HG03558 (cell line): ENCODE data around the gene AUTS2.

Source experiments
- ATAC-seq: cut with Tn5 transposase; IDR thresholded peaks from one replicate; pipeline ENCODE4 v1.9.1; 2021; ENCODE audit warnings: moderate number of reproducible peaks; ENCODE audit not compliant: unreplicated experiment; ENCODE audit errors: extremely low read depth

The AUTS2 gene

DNA sequence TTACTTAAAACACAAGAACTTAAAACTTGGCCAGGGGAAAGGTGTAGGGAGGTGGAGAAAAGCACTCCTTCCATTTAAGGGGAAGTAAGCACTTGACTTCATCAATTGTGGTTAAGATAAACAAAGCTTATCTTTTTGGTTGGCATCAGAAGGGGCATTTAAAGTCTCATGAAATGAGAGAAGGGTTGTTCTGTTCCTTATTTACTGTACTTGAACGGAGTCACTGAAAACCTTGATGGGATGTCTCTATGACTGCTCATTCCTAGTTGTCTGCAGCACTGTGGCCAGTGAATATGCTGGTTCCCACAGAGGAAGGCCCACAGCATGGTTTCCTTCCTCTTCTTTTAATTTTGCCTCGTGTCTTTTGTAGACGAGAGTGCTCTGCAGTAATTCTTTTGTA lies 229.3 kb downstream of the AUTS2 start:
- no peak for ATAC-seq

- ATAC-seq = no peak
Observed at GRCh38 chr7:69832356-69832755, 234.1 kb downstream of the AUTS2 start.

- no peak for ATAC-seq
Observed at GRCh38 chr7:69833964-69834363, 235.7 kb downstream of the AUTS2 start.

- no peak for ATAC-seq
Observed at GRCh38 chr7:69836702-69837101, 238.4 kb downstream of the AUTS2 start.

- ATAC-seq = no peak
Observed at GRCh38 chr7:69837387-69838068, 239.3 kb downstream of the AUTS2 start.

DNA sequence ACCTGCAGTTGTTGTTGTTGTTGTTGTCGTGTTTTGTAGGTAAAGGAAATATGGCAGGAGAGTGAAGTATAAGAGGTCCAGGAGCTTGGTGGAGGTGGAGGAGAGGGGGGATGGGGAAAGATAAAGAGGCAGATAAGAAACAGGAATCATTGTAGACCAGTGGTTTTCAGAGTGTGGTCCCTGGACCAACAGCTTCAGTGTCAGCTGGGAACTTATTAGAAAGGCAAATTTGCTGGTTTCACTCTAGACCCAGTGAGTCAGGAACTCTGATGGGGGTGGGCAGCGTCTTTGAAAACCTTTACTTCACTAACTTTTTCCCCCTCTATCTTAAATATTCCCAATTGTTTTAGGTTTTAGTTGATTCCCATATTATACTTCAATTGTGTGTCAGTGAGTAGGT lies 241.5 kb downstream of the AUTS2 start:
- ATAC-seq = no peak

DNA sequence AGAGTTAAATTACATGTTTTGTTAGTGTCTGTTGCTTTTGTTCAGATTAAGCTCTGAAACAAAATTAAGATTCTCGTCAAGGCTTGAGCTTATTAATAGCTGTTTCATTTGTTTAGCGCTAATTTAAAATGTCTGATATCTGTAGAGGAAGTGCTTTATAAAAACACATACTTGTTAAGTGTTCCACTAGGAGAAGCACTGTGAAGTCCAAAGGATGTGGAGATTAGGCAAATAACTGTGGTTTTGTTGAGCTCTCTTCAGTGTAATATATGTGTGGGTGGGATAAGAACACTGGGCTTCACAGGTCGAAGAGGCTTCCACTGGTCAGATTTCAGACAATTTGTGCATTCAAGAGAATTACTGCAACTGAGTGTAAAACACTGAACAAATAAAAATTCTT lies 242.0 kb downstream of the AUTS2 start:
- no peak for ATAC-seq

DNA sequence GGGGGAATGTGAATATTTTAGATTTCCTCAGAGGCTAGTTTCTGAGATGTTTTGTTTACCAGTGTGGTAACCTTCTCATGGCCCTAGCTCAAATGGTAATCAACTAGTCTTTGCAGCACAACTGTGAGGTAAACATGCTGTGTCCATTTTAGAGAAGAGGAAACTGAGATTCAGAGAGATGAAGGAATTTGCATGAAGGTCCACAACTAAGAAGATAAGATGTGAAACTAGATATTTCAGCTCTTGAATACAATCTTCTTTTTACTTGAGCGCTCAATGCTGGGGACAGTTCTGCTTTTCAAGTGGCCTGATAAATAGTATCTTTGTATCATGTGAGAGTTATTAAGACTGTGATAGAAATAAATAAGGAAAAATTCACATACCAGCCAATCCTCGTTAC lies 245.4 kb downstream of the AUTS2 start:
- no peak for ATAC-seq

DNA sequence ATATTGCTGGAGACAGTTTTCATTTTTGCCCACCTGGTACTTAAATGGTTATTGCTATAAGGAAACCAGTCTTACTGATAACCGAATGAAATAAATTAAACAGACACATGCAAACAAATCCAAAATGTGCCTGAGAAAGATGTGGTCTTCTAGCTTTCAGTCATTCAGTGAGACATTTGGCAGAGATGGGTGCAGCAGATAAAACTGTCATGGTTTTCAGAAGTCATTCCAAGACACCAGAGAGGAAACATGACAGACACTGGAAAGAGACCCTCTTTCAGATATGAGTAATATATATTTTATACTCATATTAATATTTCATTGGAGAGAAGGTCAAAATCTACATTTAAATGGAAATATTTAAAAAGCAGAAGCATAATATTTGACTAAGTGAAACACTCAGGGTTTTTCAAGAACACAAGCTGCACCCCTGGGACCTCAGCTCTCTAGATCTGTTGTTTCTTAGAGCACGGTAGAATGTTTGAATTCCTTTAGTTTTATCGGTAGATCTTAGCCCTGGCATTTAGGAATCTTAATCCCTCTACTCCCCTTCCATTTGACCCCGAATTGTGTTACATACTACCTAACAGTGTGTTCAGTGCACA lies 246.1 kb downstream of the AUTS2 start:
- ATAC-seq = peak; percentile 39

DNA sequence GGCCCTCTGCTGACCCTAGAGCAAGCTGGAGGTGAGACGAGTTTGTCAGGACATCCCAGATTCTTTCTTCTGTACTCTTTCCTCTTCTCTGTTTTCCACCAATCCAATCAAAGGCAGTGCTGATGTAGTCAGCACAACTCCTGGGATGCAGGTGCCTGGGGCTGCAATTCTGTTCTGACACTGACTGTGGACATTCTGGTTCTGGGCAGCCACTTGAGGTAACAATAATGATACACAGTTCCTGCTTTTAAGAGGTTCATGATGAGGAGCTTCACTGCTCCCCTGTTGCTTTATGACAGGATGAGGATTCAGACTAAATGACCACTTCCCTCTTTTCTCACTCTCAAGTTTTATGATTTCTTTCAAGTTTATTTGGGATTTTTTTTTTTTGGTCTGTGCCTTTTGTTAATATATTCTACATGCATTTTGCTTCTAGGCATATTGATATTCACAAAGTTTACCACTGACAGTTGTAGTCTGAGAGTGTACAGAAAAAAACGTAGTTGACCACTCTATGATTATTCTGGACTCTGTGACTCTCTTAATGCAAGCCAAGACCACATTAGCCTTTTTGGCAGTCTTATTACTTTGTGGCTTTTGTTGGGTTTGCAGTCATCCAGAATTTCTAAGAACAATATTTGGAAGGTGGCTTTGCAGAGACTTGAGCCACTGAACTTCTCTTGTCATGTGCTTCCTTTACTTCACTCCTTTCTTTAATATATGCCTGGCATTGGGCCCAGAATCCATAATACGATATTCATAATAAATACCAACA lies 247.6 kb downstream of the AUTS2 start:
- ATAC-seq = no peak

GRCh38 chr7:69847921-69848612 lies 249.8 kb downstream of the AUTS2 start:
- ATAC-seq = no peak

DNA sequence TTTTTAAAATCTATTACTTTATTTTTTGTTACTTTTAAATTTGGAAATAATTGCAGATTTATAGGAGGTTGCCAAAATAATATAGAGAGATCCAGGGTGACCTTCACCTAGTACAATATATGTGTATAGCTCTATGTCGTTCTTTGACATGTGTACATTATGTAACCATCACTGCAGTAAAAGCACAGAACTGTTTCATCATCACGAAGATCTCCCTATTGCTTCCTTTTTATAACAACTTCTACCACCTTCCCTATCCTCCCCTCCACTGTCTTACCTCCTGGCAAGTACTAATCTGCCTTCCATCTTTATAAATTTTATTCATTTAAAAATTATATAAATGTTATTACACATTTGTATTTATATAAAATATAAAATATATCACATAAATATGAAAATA lies 251.0 kb downstream of the AUTS2 start:
- ATAC-seq = no peak

DNA sequence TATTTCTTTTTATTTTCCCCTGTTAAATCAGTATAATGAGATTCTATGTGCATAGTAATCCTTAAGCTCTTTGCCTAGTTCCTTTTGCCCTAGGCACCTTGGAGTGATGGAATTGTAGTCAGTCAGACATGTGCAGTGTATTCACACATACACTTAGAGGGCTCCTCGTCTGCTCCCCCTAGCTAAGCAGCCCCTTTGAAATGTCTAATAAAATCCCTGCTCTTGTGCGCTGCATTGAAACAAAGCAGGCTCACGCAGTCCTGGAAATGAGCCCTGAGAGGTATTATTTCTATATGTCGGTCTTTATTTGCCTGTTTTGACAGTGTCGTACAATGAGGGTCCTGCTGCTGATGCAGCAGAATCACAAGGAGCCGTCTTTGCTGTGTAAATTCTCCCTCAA lies 258.7 kb downstream of the AUTS2 start:
- no peak for ATAC-seq

- ATAC-seq = no peak
Observed at GRCh38 chr7:69858471-69858870, 260.2 kb downstream of the AUTS2 start.

- no peak for ATAC-seq
Observed at GRCh38 chr7:69859342-69859741, 261.1 kb downstream of the AUTS2 start.

DNA sequence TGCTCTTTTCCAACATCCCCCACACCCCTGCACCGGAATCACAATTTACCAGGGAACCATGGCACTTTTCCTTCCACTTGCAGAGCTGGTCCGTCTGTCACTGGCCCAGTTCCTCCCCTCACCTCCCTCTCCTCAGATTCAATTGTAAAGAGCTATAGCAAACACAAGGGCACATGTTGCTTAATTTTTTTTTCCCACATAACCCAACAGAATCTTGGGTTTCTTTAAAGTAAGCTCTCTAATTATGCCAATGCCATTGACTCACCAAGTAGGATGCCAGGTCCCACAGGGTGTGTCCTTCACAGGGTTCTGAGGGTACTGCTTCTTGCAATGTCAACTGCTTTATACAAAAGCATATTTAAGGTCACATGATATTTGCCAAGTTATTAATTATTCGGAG lies 262.2 kb downstream of the AUTS2 start:
- ATAC-seq = no peak

DNA sequence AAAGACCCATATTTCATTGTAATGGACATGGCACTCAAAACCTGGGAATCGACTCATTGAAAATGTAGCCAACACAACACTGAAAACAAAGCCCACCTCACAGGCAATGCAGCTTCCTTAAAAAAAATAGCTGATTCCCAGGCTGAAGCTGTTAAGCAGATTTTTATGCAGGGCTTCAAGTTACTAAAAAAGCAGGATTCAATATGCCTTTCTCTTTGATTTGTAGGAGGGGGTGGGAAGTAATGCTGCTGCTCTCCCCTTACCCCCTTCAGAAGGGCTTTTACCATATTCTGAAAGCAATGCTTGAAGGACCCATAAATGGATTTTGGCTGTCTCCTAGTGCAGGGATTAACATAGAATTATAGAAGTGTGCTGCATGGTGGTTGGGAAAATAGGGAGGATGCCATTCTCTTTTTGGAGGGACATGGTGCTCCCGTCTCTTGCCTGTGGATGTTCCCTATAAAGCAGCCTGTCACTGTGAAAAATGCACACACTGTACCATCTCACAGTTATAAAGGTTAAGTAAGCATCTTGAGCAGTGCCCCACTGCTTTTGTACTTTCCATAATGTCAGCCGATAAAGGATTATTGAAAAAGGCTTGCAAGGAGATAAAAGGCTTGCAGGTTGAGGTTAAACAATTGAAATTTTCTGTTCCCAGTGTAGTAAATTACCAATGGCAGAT lies 262.8 kb downstream of the AUTS2 start:
- no peak for ATAC-seq

- no peak for ATAC-seq
Observed at GRCh38 chr7:69862413-69863064, 264.3 kb downstream of the AUTS2 start.

DNA sequence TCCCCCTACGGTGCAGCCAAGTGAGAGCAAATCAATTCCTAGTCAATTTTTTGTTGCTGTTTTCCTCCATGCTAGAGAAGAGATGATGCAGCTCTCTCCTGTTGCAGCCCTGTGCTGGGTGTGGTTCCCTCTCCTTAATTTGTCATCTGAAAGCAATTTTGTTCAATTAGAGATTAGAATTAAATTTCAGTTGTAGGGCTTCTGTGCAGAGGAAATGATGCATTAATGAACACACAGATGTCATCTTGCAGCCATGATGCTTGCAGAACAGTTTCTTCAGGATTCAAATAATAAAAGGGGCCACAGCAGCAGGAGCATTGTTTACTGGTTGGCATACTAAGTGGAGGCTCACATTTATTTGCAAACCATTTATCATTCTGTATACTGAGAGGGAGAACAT lies 266.0 kb downstream of the AUTS2 start:
- no peak for ATAC-seq

GRCh38 chr7:69864822-69865221 lies 266.5 kb downstream of the AUTS2 start:
- no peak for ATAC-seq
